ENCODE data around the gene KDM4C. TPM values are rescaled to one million over a fixed set of nuclear protein-coding genes. Genes with fewer than 3 reads are reported as not detected.

KDM4C gene
- total and polyA plus RNA-seq, 2 of the 13 experiments (the other 11 are each of a cell fraction or from before 2014, with no cell fraction given) = 19.4 to 23.6 TPM

DNA sequence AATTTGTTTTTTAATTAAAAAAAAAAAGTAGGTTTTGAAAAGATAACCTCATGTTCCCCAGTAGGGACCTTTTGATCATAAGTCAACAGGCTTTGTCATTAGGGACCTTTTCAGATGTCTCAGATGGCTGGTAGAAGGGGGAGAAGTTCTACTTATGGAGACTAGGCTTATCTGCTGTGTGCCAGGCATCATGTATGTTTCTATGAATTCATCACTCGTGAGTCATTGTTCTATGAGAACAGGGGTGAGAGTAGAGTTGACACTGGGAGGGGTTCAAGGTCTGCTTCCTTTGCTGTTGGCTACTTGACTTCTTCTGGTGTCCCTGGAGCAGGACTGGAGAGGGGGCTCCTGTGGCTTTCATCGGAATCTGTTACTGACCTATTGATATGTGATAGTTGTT is 138.8 kb downstream of the KDM4C start:
- Histone ChIP-seq H3K4me2 (ENCODE audit: low read depth, low read length) (peak overlapping the region; percentile 55), H3K27me3 (ENCODE audit: control insufficient read depth in 1 of 2, insufficient read depth in 2 of 2, low read length in 2 of 2) (no peaks in the 10 kb centered on the region), H4K20me1 (ENCODE audit: insufficient read depth, low read length) (no peaks in the 10 kb centered on the region), H3K27ac (ENCODE audit: extremely low read length, insufficient read depth, low read length) (peak overlapping the region; percentile 99), H3K9me3 (ENCODE audit: low read length) (no peaks in the 10 kb centered on the region), H3K4me3 (replicated peaks in 1 of 3; ENCODE audit: insufficient read depth in 1 of 3, low read depth in 2 of 3, low read length in 3 of 3) (peak overlapping the region in 1 of 3 experiments; percentile 23; a peak in 1 of 6 replicates), H3K9ac (ENCODE audit: insufficient read depth, low read depth, low read length) (peak overlapping the region; percentile 72), H3K4me1 (ENCODE audit: insufficient read depth, low read length) (peaks cover 84% of the 10 kb centered on the region), H3K36me3 (replicated peaks in 1 of 2; ENCODE audit: control insufficient read depth in 1 of 2, insufficient read depth in 2 of 2, low read length in 2 of 2) (peaks cover 3 to 14% of the 10 kb centered on the region in 2 experiments), H2AFZ (ENCODE audit: low read length) (no peak overlapping the region), H3K79me2 (ENCODE audit: insufficient read depth, low read length) (peaks cover 7% of the 10 kb centered on the region)
- ATAC-seq (no peak), FAIRE-seq (no peak), DNase-seq (ENCODE audit: low spot score) (peak; percentile 78)
- 70% methylated on average over 2 of the region's 2 CpGs for WGBS (ENCODE audit: low lambda C conversion rate)
- intact Hi-C loops (cut with micrococcal nuclease; ENCODE audit: unreplicated experiment) (loop anchor here (2.0 to 5.0 kb wide), 2 partner anchors 50 to 1269 kb away; partner anchors contain the start of gene RIC1), in situ Hi-C loops (cut with HindIII; ENCODE audit: extremely low pct_ligation_motif_present, low pct_unique_long_range_greater_than_20kb) (no loop called here)
- POLR2A ChIA-PET = no interaction called here
- no TSS peak for BruUV-seq (replicated peaks)
- CTCF ChIA-PET (ENCODE audit: low intra/inter-chr PET ratio, low total read pairs) = no interaction called here
- TF ChIP-seq, protein P1, sequence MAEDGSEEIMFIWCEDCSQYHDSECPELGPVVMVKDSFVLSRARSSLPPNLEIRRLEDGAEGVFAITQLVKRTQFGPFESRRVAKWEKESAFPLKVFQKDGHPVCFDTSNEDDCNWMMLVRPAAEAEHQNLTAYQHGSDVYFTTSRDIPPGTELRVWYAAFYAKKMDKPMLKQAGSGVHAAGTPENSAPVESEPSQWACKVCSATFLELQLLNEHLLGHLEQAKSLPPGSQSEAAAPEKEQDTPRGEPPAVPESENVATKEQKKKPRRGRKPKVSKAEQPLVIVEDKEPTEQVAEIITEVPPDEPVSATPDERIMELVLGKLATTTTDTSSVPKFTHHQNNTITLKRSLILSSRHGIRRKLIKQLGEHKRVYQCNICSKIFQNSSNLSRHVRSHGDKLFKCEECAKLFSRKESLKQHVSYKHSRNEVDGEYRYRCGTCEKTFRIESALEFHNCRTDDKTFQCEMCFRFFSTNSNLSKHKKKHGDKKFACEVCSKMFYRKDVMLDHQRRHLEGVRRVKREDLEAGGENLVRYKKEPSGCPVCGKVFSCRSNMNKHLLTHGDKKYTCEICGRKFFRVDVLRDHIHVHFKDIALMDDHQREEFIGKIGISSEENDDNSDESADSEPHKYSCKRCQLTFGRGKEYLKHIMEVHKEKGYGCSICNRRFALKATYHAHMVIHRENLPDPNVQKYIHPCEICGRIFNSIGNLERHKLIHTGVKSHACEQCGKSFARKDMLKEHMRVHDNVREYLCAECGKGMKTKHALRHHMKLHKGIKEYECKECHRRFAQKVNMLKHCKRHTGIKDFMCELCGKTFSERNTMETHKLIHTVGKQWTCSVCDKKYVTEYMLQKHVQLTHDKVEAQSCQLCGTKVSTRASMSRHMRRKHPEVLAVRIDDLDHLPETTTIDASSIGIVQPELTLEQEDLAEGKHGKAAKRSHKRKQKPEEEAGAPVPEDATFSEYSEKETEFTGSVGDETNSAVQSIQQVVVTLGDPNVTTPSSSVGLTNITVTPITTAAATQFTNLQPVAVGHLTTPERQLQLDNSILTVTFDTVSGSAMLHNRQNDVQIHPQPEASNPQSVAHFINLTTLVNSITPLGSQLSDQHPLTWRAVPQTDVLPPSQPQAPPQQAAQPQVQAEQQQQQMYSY (CRISPR knock-in tag; IDR thresholded peaks at IDR 0.05) = no peak
- TF ChIP-seq NR2F1 (CRISPR knock-in tag; IDR thresholded peaks at IDR 0.05) = peak in 1 of 2 experiments; percentile 62; a peak in 2 of 4 replicates
- no peak for TF ChIP-seq NKX3-1 (CRISPR knock-in tag; IDR thresholded peaks at IDR 0.05)
- TF ChIP-seq SMAD3 (CRISPR knock-in tag; IDR thresholded peaks at IDR 0.05) = no peak
- TF ChIP-seq ETV5 (CRISPR knock-in tag; IDR thresholded peaks at IDR 0.05; ENCODE audit: borderline replicate concordance) = peak; percentile 30; the same call in 1 of the 2 replicates
- no peak for TF ChIP-seq SMAD9 (CRISPR knock-in tag; IDR thresholded peaks at IDR 0.05)
- TF ChIP-seq SAP130 (CRISPR knock-in tag; IDR thresholded peaks at IDR 0.05; ENCODE audit: low read depth) = peak; percentile 44
- peak; percentile 55 for TF ChIP-seq BCL6 (CRISPR knock-in tag; IDR thresholded peaks at IDR 0.05)
- peak; percentile 36; the same call in 1 of the 2 replicates for TF ChIP-seq RXRB (CRISPR knock-in tag; IDR thresholded peaks at IDR 0.05; ENCODE audit: borderline replicate concordance)
- peak; percentile 52; the same call in 1 of the 2 replicates for TF ChIP-seq FOXA3 (CRISPR knock-in tag; IDR thresholded peaks at IDR 0.05)
- TF ChIP-seq, protein P2, sequence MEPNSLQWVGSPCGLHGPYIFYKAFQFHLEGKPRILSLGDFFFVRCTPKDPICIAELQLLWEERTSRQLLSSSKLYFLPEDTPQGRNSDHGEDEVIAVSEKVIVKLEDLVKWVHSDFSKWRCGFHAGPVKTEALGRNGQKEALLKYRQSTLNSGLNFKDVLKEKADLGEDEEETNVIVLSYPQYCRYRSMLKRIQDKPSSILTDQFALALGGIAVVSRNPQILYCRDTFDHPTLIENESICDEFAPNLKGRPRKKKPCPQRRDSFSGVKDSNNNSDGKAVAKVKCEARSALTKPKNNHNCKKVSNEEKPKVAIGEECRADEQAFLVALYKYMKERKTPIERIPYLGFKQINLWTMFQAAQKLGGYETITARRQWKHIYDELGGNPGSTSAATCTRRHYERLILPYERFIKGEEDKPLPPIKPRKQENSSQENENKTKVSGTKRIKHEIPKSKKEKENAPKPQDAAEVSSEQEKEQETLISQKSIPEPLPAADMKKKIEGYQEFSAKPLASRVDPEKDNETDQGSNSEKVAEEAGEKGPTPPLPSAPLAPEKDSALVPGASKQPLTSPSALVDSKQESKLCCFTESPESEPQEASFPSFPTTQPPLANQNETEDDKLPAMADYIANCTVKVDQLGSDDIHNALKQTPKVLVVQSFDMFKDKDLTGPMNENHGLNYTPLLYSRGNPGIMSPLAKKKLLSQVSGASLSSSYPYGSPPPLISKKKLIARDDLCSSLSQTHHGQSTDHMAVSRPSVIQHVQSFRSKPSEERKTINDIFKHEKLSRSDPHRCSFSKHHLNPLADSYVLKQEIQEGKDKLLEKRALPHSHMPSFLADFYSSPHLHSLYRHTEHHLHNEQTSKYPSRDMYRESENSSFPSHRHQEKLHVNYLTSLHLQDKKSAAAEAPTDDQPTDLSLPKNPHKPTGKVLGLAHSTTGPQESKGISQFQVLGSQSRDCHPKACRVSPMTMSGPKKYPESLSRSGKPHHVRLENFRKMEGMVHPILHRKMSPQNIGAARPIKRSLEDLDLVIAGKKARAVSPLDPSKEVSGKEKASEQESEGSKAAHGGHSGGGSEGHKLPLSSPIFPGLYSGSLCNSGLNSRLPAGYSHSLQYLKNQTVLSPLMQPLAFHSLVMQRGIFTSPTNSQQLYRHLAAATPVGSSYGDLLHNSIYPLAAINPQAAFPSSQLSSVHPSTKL (CRISPR knock-in tag; IDR thresholded peaks at IDR 0.05) = peak; percentile 66
- TF ChIP-seq FOSL1 (CRISPR knock-in tag; IDR thresholded peaks at IDR 0.05; ENCODE audit: borderline replicate concordance) = no peak
- no peak for TF ChIP-seq SOX13 (IDR thresholded peaks at IDR 0.05)
- peak in 1 of 2 experiments; percentile 66; a peak in 2 of 4 replicates for TF ChIP-seq SOX13 (CRISPR knock-in tag; conservative IDR thresholded peaks at IDR 0.05 in 1 of 2, IDR thresholded peaks at IDR 0.05 in 1 of 2)
- TF ChIP-seq HCFC1 (IDR thresholded peaks at IDR 0.05; ENCODE audit: low read depth, low read length) = no peak
- no peak for TF ChIP-seq TBP (CRISPR knock-in tag; IDR thresholded peaks at IDR 0.05)
- TF ChIP-seq MED1 (CRISPR knock-in tag; IDR thresholded peaks at IDR 0.05) = 0 out of 2 replicates have a peak, but pooled peaks have one; percentile 33
- 0 out of 2 replicates have a peak, but pooled peaks have one; percentile 18 for TF ChIP-seq NCOA2 (CRISPR knock-in tag; IDR thresholded peaks at IDR 0.05)
